COLO668 (cell line): Measurements from ENCODE around the gene MC1R.
A peak's percentile ranks its signal among the peaks of the same experiment; 100 is the strongest.
"Not testable (repeated sequence)": the region's sequence is repeated elsewhere in the genome, so short reads cannot be mapped to it uniquely, and the experiment has no call there.

Experiments used
- DNase-seq: peaks from one replicate; lab custom pipeline; 2025; ENCODE audit not compliant: unreplicated experiment; lab: John Stamatoyannopoulos, UW

The MC1R gene

GRCh38 chr16:89918453-89919347, at the start of gene MC1R:
TSS of gene MC1R (plus strand) at chr16:89918862. CDS start at chr16:89919259, 397 bp downstream.
- peak; percentile 46 for DNase-seq

- DNase-seq = no peak
Observed at GRCh38 chr16:89869911-89870310, 48.8 kb upstream of the MC1R start.

- DNase-seq = no peak
Observed at GRCh38 chr16:89870440-89870839, 48.2 kb upstream of the MC1R start.

GRCh38 chr16:89871895-89872294, 46.8 kb upstream of the MC1R start:
- DNase-seq = no peak

- DNase-seq = peak; percentile 92
Observed at GRCh38 chr16:89873109-89873971, 45.3 kb upstream of the MC1R start, which contains the start of gene TCF25. TSS of gene TCF25 (plus strand) at chr16:89873592. CDS start at chr16:89873668, 76 bp downstream.

GRCh38 chr16:89873972-89874689, 44.5 kb upstream of the MC1R start:
- peak; percentile 94 for DNase-seq

- not testable (repeated sequence) for DNase-seq
Observed at GRCh38 chr16:89879123-89879522, 39.5 kb upstream of the MC1R start.

- DNase-seq = no peak
Observed at GRCh38 chr16:89880477-89881367, 37.9 kb upstream of the MC1R start.

- no peak for DNase-seq
Observed at GRCh38 chr16:89881368-89881730, 37.3 kb upstream of the MC1R start.

GRCh38 chr16:89883346-89884040, 35.2 kb upstream of the MC1R start:
- DNase-seq = no peak

GRCh38 chr16:89884041-89884421, 34.6 kb upstream of the MC1R start:
- DNase-seq = no peak

GRCh38 chr16:89887243-89887642, 31.4 kb upstream of the MC1R start:
- DNase-seq = no peak

GRCh38 chr16:89890200-89890599, 28.5 kb upstream of the MC1R start:
- no peak for DNase-seq

- no peak for DNase-seq
Observed at GRCh38 chr16:89890886-89891657, 27.6 kb upstream of the MC1R start.

GRCh38 chr16:89892055-89892630, 26.5 kb upstream of the MC1R start:
- no peak for DNase-seq

GRCh38 chr16:89892635-89893034, 26.0 kb upstream of the MC1R start:
- no peak for DNase-seq

- DNase-seq = no peak
Observed at GRCh38 chr16:89893642-89894548, 24.8 kb upstream of the MC1R start.
